Measurements from ENCODE around the gene TMEM37. TPM values are rescaled to one million over a fixed set of nuclear protein-coding genes. Genes with fewer than 3 reads are reported as not detected.

The TMEM37 gene
- total and polyA plus RNA-seq, 2 of the 8 experiments (the other 6 are each of a cell fraction or from before 2014, with no cell fraction given) = 11.0 to 16.2 TPM

- H4K91ac ChIP-seq (replicated peaks; ENCODE audit: insufficient read length, low read length) = no peak overlapping the region
- WGBS, 2 experiments (ENCODE audit: extremely low coverage in 1 of 2, insufficient coverage in 1 of 2, insufficient read length in 1 of 2, insufficient replicate concordance in 2 of 2, low coverage in 1 of 2, low lambda C conversion rate in 2 of 2, missing lambda C conversion rate in 1 of 2) = 70% methylated on average over 9 of the region's 9 CpGs; no CpG with 5 or more reads in 1 of the 2 experiments
- peak overlapping the region; percentile 48; the same call in 1 of the 2 replicates for H3K18ac ChIP-seq (ENCODE audit: extremely low read depth, low read length)
- no peak overlapping the region for H3K4me3 ChIP-seq (ENCODE audit: extremely low read depth in 1 of 4, insufficient read depth in 2 of 4, low read depth in 3 of 4, low read length in 4 of 4)
- CTCF ChIA-PET (ENCODE audit: partially characterized antibody) = interaction anchor here (0.6 to 16.2 kb wide), 23 partner anchors 8 to 839 kb away, joined by 3 to 411 read pairs (median 6); no protein-coding TSS in a partner anchor
- no peak overlapping the region for H4K5ac ChIP-seq (ENCODE audit: insufficient read length, low read depth, low read length)
- H3K23ac ChIP-seq (ENCODE audit: insufficient read length) = no peak overlapping the region
- peak overlapping the region in 1 of 2 experiments; percentile 50; a peak in 2 of 4 replicates for H3K4me2 ChIP-seq (ENCODE audit: insufficient read depth in 1 of 2, low read depth in 2 of 2, low read length in 2 of 2)
- H2BK20ac ChIP-seq (ENCODE audit: low read length) = no peak overlapping the region
- 0 out of 2 replicates have a peak overlapping the region, but pooled peaks have one; percentile 87 for H2BK12ac ChIP-seq (ENCODE audit: low read depth, low read length)
- H3K23me2 ChIP-seq (ENCODE audit: low read depth, low read length) = no peaks in the 10 kb centered on the region
- H3K27ac ChIP-seq (ENCODE audit: low read depth, low read length) = no peak overlapping the region
- DNase-seq (ENCODE audit: low read depth in 1 of 2, low spot score in 2 of 2) (peak; percentile 27 to 62), FAIRE-seq (no peak)
- no peaks in the 10 kb centered on the region for H3K27me3 ChIP-seq (replicated peaks in 1 of 4; ENCODE audit: control insufficient read depth in 3 of 4, extremely low read depth in 1 of 4, insufficient read depth in 3 of 4, low read length in 3 of 4)
- no peak overlapping the region for H3K14ac ChIP-seq (ENCODE audit: insufficient read length)
- H4K20me1 ChIP-seq (replicated peaks in 1 of 2; ENCODE audit: control insufficient read depth in 1 of 2, insufficient read depth in 2 of 2, low read length in 2 of 2) = no peaks in the 10 kb centered on the region
- no peak overlapping the region for H2BK5ac ChIP-seq (ENCODE audit: low read depth, low read length)
- 0 out of 2 replicates have a peak overlapping the region, but pooled peaks have one; percentile 64 for H2AFZ ChIP-seq (ENCODE audit: low read length)
- peak overlapping the region; percentile 1 for H3K56ac ChIP-seq (replicated peaks; ENCODE audit: insufficient read length, low read depth, low read length)
- no peak overlapping the region for H3K4ac ChIP-seq (replicated peaks; ENCODE audit: insufficient read length, low read depth, low read length)
- peaks cover 0 to 14% (median 8%) of the 10 kb centered on the region in 4 experiments; a peak in 5 of 7 replicates for H3K4me1 ChIP-seq (replicated peaks in 1 of 4; ENCODE audit: control insufficient read depth in 3 of 4, insufficient read depth in 4 of 4, low read length in 3 of 4)
- H4K8ac ChIP-seq (ENCODE audit: extremely low read depth, insufficient read depth, low read length) = no peak overlapping the region
- no peak overlapping the region for H2BK120ac ChIP-seq (replicated peaks; ENCODE audit: low read depth, low read length)
- POLR2A ChIA-PET (ENCODE audit: partially characterized antibody) = interaction anchor here (0.6 kb wide), 1 partner anchor 67 kb away, joined by 3 read pairs; no protein-coding TSS in a partner anchor
- no peak overlapping the region for H3K9ac ChIP-seq (replicated peaks in 1 of 4; ENCODE audit: extremely low read depth in 1 of 4, low read depth in 3 of 4, low read length in 3 of 4)
- no peaks in the 10 kb centered on the region for H3K9me3 ChIP-seq (ENCODE audit: insufficient read depth in 2 of 2, low read depth in 1 of 2, low read length in 1 of 2)
- H3K79me1 ChIP-seq (ENCODE audit: low read depth, low read length) = no peaks in the 10 kb centered on the region
- H2BK15ac ChIP-seq (ENCODE audit: low read length) = no peak overlapping the region
- H3K79me2 ChIP-seq (ENCODE audit: control insufficient read depth in 1 of 2, insufficient read depth in 2 of 2, low read length in 2 of 2) = no peaks in the 10 kb centered on the region
- no peak overlapping the region for H2AK5ac ChIP-seq (ENCODE audit: low read depth, low read length)
- H3K36me3 ChIP-seq (ENCODE audit: control insufficient read depth in 2 of 4, insufficient read depth in 4 of 4, low read length in 3 of 4) = no peaks in the 10 kb centered on the region
- TF ChIP-seq SIX5 (IDR thresholded peaks at IDR 0.05; ENCODE audit: low read depth, low read length) (no peak), SP2 (IDR thresholded peaks at IDR 0.05; ENCODE audit: low read length) (no peak), TCF12 (IDR thresholded peaks at IDR 0.05; ENCODE audit: low read depth, low read length) (peak; percentile 81; the same call in 1 of the 2 replicates), TAF7 (optimal IDR thresholded peaks at IDR 0.05; ENCODE audit: borderline replicate concordance, low read depth, low read length) (no peak), EGR1 (IDR thresholded peaks at IDR 0.05; ENCODE audit: borderline replicate concordance, low read depth, low read length) (no peak), RAD21 (IDR thresholded peaks at IDR 0.05 in 1 of 2, conservative IDR thresholded peaks at IDR 0.05 in 1 of 2; ENCODE audit: low read depth in 2 of 2, low read length in 2 of 2) (peak; percentile 32 to 55), TEAD4 (IDR thresholded peaks at IDR 0.05; ENCODE audit: low read depth, low read length) (no peak), MAX (IDR thresholded peaks at IDR 0.05) (peak; percentile 54; the same call in 1 of the 2 replicates), USF2 (IDR thresholded peaks at IDR 0.05; ENCODE audit: low read length) (peak; percentile 66)
These were observed 43.7 kb downstream of the TMEM37 start for GRCh38 chr2:119475225-119475856.
